Panc1 (cell line): ENCODE data around the gene TNFRSF14.

Source experiments
- REST ChIP-seq, 2 experiments: IDR thresholded peaks; 2 replicates each; pipeline ENCODE4 v1.6.1; 2011 to 2012; ENCODE audit warnings: low read depth in 2 of 2, control low read depth in 1 of 2, low read length in 1 of 2, mild to moderate bottlenecking in 1 of 2, moderate library complexity in 1 of 2; ENCODE audit not compliant: insufficient read depth in 1 of 2
- TF ChIP-seq, protein P1 (sequence below): fragments of 450-650 bp; IDR thresholded peaks from 2 replicates; pipeline ENCODE4 v1.5.1; 2017; ENCODE audit warnings: mild to moderate bottlenecking

GRCh38 chr1:2512862-2513421 lies 43.2 kb upstream of the TNFRSF14 start:
- TF ChIP-seq, protein P1, sequence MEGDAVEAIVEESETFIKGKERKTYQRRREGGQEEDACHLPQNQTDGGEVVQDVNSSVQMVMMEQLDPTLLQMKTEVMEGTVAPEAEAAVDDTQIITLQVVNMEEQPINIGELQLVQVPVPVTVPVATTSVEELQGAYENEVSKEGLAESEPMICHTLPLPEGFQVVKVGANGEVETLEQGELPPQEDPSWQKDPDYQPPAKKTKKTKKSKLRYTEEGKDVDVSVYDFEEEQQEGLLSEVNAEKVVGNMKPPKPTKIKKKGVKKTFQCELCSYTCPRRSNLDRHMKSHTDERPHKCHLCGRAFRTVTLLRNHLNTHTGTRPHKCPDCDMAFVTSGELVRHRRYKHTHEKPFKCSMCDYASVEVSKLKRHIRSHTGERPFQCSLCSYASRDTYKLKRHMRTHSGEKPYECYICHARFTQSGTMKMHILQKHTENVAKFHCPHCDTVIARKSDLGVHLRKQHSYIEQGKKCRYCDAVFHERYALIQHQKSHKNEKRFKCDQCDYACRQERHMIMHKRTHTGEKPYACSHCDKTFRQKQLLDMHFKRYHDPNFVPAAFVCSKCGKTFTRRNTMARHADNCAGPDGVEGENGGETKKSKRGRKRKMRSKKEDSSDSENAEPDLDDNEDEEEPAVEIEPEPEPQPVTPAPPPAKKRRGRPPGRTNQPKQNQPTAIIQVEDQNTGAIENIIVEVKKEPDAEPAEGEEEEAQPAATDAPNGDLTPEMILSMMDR: no peak
- TF ChIP-seq REST (IDR thresholded peaks at IDR 0.05; ENCODE audit: insufficient read depth in 1 of 2, low read depth in 2 of 2, low read length in 1 of 2): no peak
